Measurements from ENCODE around the gene CTNND2. TPM values are rescaled to one million over a fixed set of nuclear protein-coding genes. Genes with fewer than 3 reads are reported as not detected.

Gene CTNND2
- total and polyA plus RNA-seq, 10 of the 15 experiments (the other 5 are each of a cell fraction or from before 2014, with no cell fraction given) = 0.02 to 0.16 (median 0.04) TPM; not detected in 7

GRCh38 chr5:11227064-11227463 is 677.2 kb downstream of the CTNND2 start:
- DNase-seq (ENCODE audit: low read depth, low spot score) (no peak), FAIRE-seq (no peak), ATAC-seq (no peak)
- H2AFZ ChIP-seq (ENCODE audit: control insufficient read depth, low read depth, low read length) = no peak overlapping the region
- H3K4me1 ChIP-seq (ENCODE audit: control insufficient read depth, insufficient read depth, low read length) = no peaks in the 10 kb centered on the region
- POLR2A ChIA-PET = no interaction called here
- no peaks in the 10 kb centered on the region for H4K20me1 ChIP-seq (ENCODE audit: control insufficient read depth, insufficient read depth)
- H3K36me3 ChIP-seq (ENCODE audit: control insufficient read depth in 2 of 2, insufficient read depth in 2 of 2, low read length in 1 of 2) = no peaks in the 10 kb centered on the region
- SMC1A ChIA-PET (ENCODE audit: uncharacterized antibody, unreplicated experiment) = no interaction called here
- H3K9me3 ChIP-seq (replicated peaks; ENCODE audit: control insufficient read depth, insufficient read depth, low read length) = no peaks in the 10 kb centered on the region
- RAD21 ChIA-PET (ENCODE audit: unreplicated experiment) = no interaction called here
- intact Hi-C loops (cut with micrococcal nuclease; ENCODE audit: unreplicated experiment) (no loop called here), in situ Hi-C loops (cut with MboI) (no loop called here)
- no peak overlapping the region for H3K27ac ChIP-seq (ENCODE audit: control insufficient read depth, insufficient read depth)
- CTCF ChIA-PET = no interaction called here
- H3K4me2 ChIP-seq (ENCODE audit: control insufficient read depth, insufficient read depth) = no peak overlapping the region
- H3K27me3 ChIP-seq (replicated peaks in 1 of 2; ENCODE audit: control insufficient read depth in 2 of 2, insufficient read depth in 2 of 2, low read length in 1 of 2) = no peaks in the 10 kb centered on the region
- H3K79me2 ChIP-seq (ENCODE audit: control insufficient read depth, insufficient read depth, low read length) = no peaks in the 10 kb centered on the region
- 0% methylated on average over 3 of the region's 3 CpGs for WGBS (ENCODE audit: insufficient coverage, insufficient replicate concordance, low lambda C conversion rate, missing lambda C conversion rate)
- no TSS peak for BruUV-seq (replicated peaks)
- H3K4me3 ChIP-seq = no peak overlapping the region
- no peak overlapping the region for H3K9ac ChIP-seq (ENCODE audit: control insufficient read depth, insufficient read depth, low read length)
- TF ChIP-seq, protein P1, sequence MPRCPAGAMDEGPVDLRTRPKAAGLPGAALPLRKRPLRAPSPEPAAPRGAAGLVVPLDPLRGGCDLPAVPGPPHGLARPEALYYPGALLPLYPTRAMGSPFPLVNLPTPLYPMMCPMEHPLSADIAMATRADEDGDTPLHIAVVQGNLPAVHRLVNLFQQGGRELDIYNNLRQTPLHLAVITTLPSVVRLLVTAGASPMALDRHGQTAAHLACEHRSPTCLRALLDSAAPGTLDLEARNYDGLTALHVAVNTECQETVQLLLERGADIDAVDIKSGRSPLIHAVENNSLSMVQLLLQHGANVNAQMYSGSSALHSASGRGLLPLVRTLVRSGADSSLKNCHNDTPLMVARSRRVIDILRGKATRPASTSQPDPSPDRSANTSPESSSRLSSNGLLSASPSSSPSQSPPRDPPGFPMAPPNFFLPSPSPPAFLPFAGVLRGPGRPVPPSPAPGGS (IDR thresholded peaks at IDR 0.05; ENCODE audit: borderline replicate concordance, insufficient read depth, low read depth, low read length, poor library complexity, severe bottlenecking) = no peak
- TF ChIP-seq CUX1 (IDR thresholded peaks at IDR 0.05; ENCODE audit: insufficient replicate concordance, low read depth, low read length) (no peak), STAT1 (conservative IDR thresholded peaks at IDR 0.05) (no peak), ZNF592 (IDR thresholded peaks at IDR 0.05) (no peak), HDGF (IDR thresholded peaks at IDR 0.05) (no peak)
- TF ChIP-seq, protein P2, sequence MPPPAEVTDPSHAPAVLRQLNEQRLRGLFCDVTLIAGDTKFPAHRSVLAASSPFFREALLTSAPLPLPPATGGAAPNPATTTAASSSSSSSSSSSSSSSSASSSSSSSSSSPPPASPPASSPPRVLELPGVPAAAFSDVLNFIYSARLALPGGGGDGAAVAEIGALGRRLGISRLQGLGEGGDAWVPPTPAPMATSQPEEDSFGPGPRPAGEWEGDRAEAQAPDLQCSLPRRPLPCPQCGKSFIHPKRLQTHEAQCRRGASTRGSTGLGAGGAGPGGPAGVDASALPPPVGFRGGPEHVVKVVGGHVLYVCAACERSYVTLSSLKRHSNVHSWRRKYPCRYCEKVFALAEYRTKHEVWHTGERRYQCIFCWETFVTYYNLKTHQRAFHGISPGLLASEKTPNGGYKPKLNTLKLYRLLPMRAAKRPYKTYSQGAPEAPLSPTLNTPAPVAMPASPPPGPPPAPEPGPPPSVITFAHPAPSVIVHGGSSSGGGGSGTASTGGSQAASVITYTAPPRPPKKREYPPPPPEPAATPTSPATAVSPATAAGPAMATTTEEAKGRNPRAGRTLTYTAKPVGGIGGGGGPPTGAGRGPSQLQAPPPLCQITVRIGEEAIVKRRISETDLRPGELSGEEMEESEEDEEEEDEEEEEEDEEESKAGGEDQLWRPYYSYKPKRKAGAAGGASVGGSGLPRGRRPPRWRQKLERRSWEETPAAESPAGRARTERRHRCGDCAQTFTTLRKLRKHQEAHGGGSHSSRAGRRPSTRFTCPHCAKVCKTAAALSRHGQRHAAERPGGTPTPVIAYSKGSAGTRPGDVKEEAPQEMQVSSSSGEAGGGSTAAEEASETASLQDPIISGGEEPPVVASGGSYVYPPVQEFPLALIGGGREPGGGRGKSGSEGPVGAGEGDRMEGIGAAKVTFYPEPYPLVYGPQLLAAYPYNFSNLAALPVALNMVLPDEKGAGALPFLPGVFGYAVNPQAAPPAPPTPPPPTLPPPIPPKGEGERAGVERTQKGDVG (CRISPR knock-in tag; IDR thresholded peaks at IDR 0.05) = no peak

Data from GM12878 (cell line).